ENCODE measurements around the gene CPLX1. TPM values are rescaled to one million over a fixed set of nuclear protein-coding genes. Genes with fewer than 3 reads are reported as not detected.

Gene CPLX1
- total RNA-seq, 2 experiments from 2014 or later = 0.21 to 0.25 TPM

DNA sequence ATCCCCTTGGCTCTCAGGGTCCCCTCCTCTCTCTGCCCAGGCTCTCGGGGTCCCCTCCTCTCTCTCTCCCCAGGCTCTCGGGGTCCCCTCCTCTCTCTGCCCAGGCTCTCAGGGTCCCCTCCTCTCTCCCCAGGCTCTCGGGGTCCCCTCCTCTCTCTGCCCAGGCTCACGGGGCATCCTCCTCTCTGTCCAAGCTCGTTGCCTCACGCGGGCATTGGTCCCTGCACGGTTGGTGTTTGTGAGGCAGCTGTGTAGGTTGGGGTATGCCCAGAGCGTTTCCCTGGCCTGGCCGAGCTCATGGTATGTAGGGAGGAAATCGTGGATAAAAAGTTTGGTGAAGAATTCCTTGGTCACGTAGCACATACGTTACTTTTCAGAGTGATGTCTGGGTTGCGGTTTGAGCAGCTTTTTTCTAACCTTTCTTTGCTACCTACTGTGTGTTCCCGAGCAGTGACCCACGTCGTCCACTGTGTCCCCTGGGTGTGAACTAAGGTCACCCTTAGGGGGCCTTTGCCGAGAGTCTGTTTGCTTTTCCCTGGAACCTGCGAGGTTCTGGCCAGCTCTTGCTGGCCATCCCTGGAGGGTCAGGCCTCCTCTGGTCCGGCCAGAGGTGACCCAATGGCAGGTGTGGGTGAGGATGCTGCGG, 83.7 kb downstream of the CPLX1 start:
- ChIA-PET POLR2A (no interaction called here), CTCF (ENCODE audit: unreplicated experiment) (interaction anchor here (0.7 to 0.9 kb wide), 2 partner anchors 108 to 149 kb away, joined by 3 to 10 read pairs; no protein-coding TSS in a partner anchor)
- no peak for DNase-seq (ENCODE audit: low spot score)
- Histone ChIP-seq H3K36me3 (ENCODE audit: insufficient read depth, low read length) (peaks cover 21% of the 10 kb centered on the region; the same call in 1 of the 2 replicates), H4K20me1 (ENCODE audit: insufficient read depth, low read length) (no peaks in the 10 kb centered on the region), H3K9me2 (ENCODE audit: insufficient read depth, low read length) (no peaks in the 10 kb centered on the region), H3K9me3 (ENCODE audit: low read length) (no peaks in the 10 kb centered on the region), H3K4me2 (ENCODE audit: low read length) (no peak overlapping the region), H2AFZ (ENCODE audit: low read length) (no peak overlapping the region), H3K4me3 (ENCODE audit: low read depth, low read length, poor library complexity, severe bottlenecking) (no peak overlapping the region), H3K27ac (ENCODE audit: low read depth, low read length, poor library complexity, severe bottlenecking) (no peak overlapping the region), H3K4me1 (ENCODE audit: insufficient read depth, low read length, poor library complexity, severe bottlenecking) (peaks cover 10% of the 10 kb centered on the region), H3K79me2 (ENCODE audit: insufficient read depth, low read depth, low read length) (no peaks in the 10 kb centered on the region)
- no peak for TF ChIP-seq EZH2phosphoT487 (IDR thresholded peaks at IDR 0.05; ENCODE audit: borderline replicate concordance, low read depth, low read length)
- intact Hi-C loops (cut with micrococcal nuclease; ENCODE audit: unreplicated experiment) = loop anchor here (2.0 to 5.0 kb wide), 3 partner anchors 150 to 500 kb away; partner anchors contain the start of gene IDUA
- BruUV-seq (replicated peaks) = no TSS peak

DNA sequence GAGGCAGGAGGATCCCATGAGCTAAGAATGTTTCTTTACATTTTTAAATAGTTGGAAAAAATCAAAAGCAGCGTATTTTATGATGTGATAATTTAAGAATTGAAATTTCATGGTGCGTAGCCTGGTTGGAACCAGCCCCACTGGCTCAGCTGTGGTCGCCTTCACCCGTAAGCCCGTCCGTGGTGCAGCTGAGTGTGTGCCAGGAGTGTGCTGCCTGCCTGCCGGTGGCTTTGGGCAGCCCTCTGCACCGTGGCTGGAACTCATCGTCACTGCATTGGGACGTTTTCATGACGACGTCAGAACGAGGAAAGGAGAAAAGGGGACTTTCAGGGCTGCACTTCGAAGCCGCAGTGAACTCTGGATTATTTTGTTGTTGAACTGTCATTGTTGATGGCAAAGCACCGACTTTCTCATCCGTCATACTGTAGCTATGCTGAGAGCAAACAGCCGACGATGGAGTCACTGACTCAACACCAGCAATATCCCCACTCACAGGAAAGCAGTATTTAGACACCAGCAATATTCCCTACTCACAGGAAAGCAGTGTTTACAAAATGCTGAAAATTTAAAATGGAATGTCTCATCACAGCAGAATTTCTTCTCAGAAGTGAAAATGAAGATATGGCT, 85.2 kb downstream of the CPLX1 start:
- no peak overlapping the region for H3K4me3 ChIP-seq (ENCODE audit: low read depth, low read length, poor library complexity, severe bottlenecking)
- TF ChIP-seq, protein P1, sequence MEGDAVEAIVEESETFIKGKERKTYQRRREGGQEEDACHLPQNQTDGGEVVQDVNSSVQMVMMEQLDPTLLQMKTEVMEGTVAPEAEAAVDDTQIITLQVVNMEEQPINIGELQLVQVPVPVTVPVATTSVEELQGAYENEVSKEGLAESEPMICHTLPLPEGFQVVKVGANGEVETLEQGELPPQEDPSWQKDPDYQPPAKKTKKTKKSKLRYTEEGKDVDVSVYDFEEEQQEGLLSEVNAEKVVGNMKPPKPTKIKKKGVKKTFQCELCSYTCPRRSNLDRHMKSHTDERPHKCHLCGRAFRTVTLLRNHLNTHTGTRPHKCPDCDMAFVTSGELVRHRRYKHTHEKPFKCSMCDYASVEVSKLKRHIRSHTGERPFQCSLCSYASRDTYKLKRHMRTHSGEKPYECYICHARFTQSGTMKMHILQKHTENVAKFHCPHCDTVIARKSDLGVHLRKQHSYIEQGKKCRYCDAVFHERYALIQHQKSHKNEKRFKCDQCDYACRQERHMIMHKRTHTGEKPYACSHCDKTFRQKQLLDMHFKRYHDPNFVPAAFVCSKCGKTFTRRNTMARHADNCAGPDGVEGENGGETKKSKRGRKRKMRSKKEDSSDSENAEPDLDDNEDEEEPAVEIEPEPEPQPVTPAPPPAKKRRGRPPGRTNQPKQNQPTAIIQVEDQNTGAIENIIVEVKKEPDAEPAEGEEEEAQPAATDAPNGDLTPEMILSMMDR (conservative IDR thresholded peaks at IDR 0.05; ENCODE audit: low read length) = no peak
- no peak for TF ChIP-seq EZH2phosphoT487 (IDR thresholded peaks at IDR 0.05; ENCODE audit: borderline replicate concordance, low read depth, low read length)
- H3K4me1 ChIP-seq (ENCODE audit: insufficient read depth, low read length, poor library complexity, severe bottlenecking) = peaks cover 10% of the 10 kb centered on the region
- H3K36me3 ChIP-seq (ENCODE audit: insufficient read depth, low read length) = peaks cover 23% of the 10 kb centered on the region; the same call in 1 of the 2 replicates
- POLR2A ChIA-PET = no interaction called here
- no peak overlapping the region for H3K4me2 ChIP-seq (ENCODE audit: low read length)
- no peaks in the 10 kb centered on the region for H3K79me2 ChIP-seq (ENCODE audit: insufficient read depth, low read depth, low read length)
- intact Hi-C loops (cut with micrococcal nuclease; ENCODE audit: unreplicated experiment) = loop anchor here (5.0 kb wide), 2 partner anchors 152 to 498 kb away; no protein-coding TSS in a partner anchor
- DNase-seq (ENCODE audit: low spot score) = no peak
- no peaks in the 10 kb centered on the region for H3K9me3 ChIP-seq (ENCODE audit: low read length)
- H3K27ac ChIP-seq (ENCODE audit: low read depth, low read length, poor library complexity, severe bottlenecking) = no peak overlapping the region
- TSS peak; percentile 36 for BruUV-seq (replicated peaks)
- no peak overlapping the region for H2AFZ ChIP-seq (ENCODE audit: low read length)
- H4K20me1 ChIP-seq (ENCODE audit: insufficient read depth, low read length) = no peaks in the 10 kb centered on the region
- CTCF ChIA-PET (ENCODE audit: unreplicated experiment) = no interaction called here
- no peaks in the 10 kb centered on the region for H3K9me2 ChIP-seq (ENCODE audit: insufficient read depth, low read length)

DNA sequence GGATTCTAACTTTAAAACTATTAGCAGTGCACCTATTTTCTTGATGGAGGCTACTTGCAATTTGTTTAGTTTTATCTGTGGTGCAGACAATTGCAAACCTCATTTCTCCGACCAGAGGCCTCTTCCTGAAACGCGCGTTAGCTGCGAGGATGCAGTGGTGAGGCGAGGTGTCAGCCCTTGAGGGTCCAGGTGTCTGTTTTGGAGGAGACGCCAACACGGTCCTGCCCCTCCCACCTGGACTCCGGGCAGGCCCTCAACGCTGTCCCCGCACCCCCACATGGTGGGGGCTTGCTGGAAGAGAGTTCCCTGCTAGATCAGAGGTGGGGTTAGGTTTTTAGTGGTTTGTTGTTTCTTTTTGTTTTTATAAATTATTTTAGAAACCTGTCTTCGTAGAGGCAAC, 85.9 kb downstream of the CPLX1 start:
- DNase-seq (ENCODE audit: low spot score) = no peak
- BruUV-seq (replicated peaks) = no TSS peak
- Histone ChIP-seq H3K4me3 (ENCODE audit: low read depth, low read length, poor library complexity, severe bottlenecking) (no peak overlapping the region), H3K9me2 (ENCODE audit: insufficient read depth, low read length) (no peaks in the 10 kb centered on the region), H3K27ac (ENCODE audit: low read depth, low read length, poor library complexity, severe bottlenecking) (no peak overlapping the region), H3K4me1 (ENCODE audit: insufficient read depth, low read length, poor library complexity, severe bottlenecking) (peaks cover 10% of the 10 kb centered on the region), H3K79me2 (ENCODE audit: insufficient read depth, low read depth, low read length) (no peaks in the 10 kb centered on the region), H2AFZ (ENCODE audit: low read length) (no peak overlapping the region), H3K36me3 (ENCODE audit: insufficient read depth, low read length) (peaks cover 29% of the 10 kb centered on the region; the same call in 1 of the 2 replicates), H3K9me3 (ENCODE audit: low read length) (no peaks in the 10 kb centered on the region), H3K4me2 (ENCODE audit: low read length) (no peak overlapping the region), H4K20me1 (ENCODE audit: insufficient read depth, low read length) (no peaks in the 10 kb centered on the region)
- TF ChIP-seq, protein P1 (conservative IDR thresholded peaks at IDR 0.05; ENCODE audit: low read length) = no peak
- TF ChIP-seq EZH2phosphoT487 (IDR thresholded peaks at IDR 0.05; ENCODE audit: borderline replicate concordance, low read depth, low read length) = no peak
- POLR2A ChIA-PET = no interaction called here
- CTCF ChIA-PET (ENCODE audit: unreplicated experiment) = no interaction called here
- intact Hi-C loops (cut with micrococcal nuclease; ENCODE audit: unreplicated experiment) = loop anchor here (5.0 kb wide), 2 partner anchors 152 to 498 kb away; no protein-coding TSS in a partner anchor
